ENCODE measurements around the gene FBXO38.

GRCh38 chr5:148385094-148385493 is 1.3 kb downstream of the FBXO38 start:
- TF ChIP-seq, protein P1, sequence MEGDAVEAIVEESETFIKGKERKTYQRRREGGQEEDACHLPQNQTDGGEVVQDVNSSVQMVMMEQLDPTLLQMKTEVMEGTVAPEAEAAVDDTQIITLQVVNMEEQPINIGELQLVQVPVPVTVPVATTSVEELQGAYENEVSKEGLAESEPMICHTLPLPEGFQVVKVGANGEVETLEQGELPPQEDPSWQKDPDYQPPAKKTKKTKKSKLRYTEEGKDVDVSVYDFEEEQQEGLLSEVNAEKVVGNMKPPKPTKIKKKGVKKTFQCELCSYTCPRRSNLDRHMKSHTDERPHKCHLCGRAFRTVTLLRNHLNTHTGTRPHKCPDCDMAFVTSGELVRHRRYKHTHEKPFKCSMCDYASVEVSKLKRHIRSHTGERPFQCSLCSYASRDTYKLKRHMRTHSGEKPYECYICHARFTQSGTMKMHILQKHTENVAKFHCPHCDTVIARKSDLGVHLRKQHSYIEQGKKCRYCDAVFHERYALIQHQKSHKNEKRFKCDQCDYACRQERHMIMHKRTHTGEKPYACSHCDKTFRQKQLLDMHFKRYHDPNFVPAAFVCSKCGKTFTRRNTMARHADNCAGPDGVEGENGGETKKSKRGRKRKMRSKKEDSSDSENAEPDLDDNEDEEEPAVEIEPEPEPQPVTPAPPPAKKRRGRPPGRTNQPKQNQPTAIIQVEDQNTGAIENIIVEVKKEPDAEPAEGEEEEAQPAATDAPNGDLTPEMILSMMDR (IDR thresholded peaks at IDR 0.05) = no peak
- no peak for TF ChIP-seq POLR2AphosphoS5 (IDR thresholded peaks at IDR 0.05)
